Bone marrow (tissue), 2 donors: Measurements from ENCODE around the gene SSU72.

Experiments used
- DNase-seq, 2 donors: peaks; one replicate each; lab custom pipeline; 2025; lab: John Stamatoyannopoulos, UW

Gene SSU72

GRCh38 chr1:1574721-1575537 lies at the start of gene SSU72:
Gene SSU72 (minus strand): TSS chr1:1574863. CDS start chr1:1574557, 306 bp downstream.
- DNase-seq, result peak; percentile 70 to 95

- DNase-seq, result no peak
These were observed 49.2 kb upstream of the SSU72 start for GRCh38 chr1:1623631-1624442.

GRCh38 chr1:1623181-1623630 lies 48.5 kb upstream of the SSU72 start:
- DNase-seq, result no peak

GRCh38 chr1:1622788-1623094 lies 48.1 kb upstream of the SSU72 start:
- DNase-seq, result no peak

GRCh38 chr1:1622010-1622787 lies 47.5 kb upstream of the SSU72 start:
- DNase-seq, result no peak

GRCh38 chr1:1621173-1622009 lies 46.7 kb upstream of the SSU72 start:
- DNase-seq, result no peak

- DNase-seq, result no peak
These were observed 45.9 kb upstream of the SSU72 start for GRCh38 chr1:1620433-1621139.

GRCh38 chr1:1619917-1620361 lies 45.3 kb upstream of the SSU72 start:
- no peak for DNase-seq

GRCh38 chr1:1618396-1619068 lies 43.9 kb upstream of the SSU72 start:
- no peak for DNase-seq

- no peak for DNase-seq
These were observed 43.3 kb upstream of the SSU72 start for GRCh38 chr1:1617925-1618324.

GRCh38 chr1:1617516-1617915 lies 42.9 kb upstream of the SSU72 start:
- no peak for DNase-seq

- no peak for DNase-seq
These were observed 42.2 kb upstream of the SSU72 start for GRCh38 chr1:1616838-1617237.

GRCh38 chr1:1616045-1616790 lies 41.6 kb upstream of the SSU72 start:
- peak in 1 of 2 donors; percentile 50 for DNase-seq

- DNase-seq, result peak; percentile 92 to 93
These were observed 40.8 kb upstream of the SSU72 start, which contains the start of gene MIB2 for GRCh38 chr1:1615256-1616044. Gene MIB2 (plus strand): TSS chr1:1615500. CDS start chr1:1623453, 7,953 bp downstream.

- DNase-seq, result no peak
These were observed 40.2 kb upstream of the SSU72 start for GRCh38 chr1:1614954-1615255.

- DNase-seq, result peak in 1 of 2 donors; percentile 23
These were observed 39.7 kb upstream of the SSU72 start for GRCh38 chr1:1614204-1614953.

GRCh38 chr1:1613509-1614082 lies 38.9 kb upstream of the SSU72 start:
- no peak for DNase-seq

GRCh38 chr1:1612104-1612400 lies 37.4 kb upstream of the SSU72 start:
- DNase-seq, result no peak
